ENCODE measurements around the gene ULK1. TPM values are rescaled to one million over a fixed set of nuclear protein-coding genes. Genes with fewer than 3 reads are reported as not detected.
A peak's percentile ranks its signal among the peaks of the same experiment; 100 is the strongest.
"Not testable (repeated sequence)": the region's sequence is repeated elsewhere in the genome, so short reads cannot be mapped to it uniquely, and the experiment has no call there.

The ULK1 gene
- total and polyA plus RNA-seq, 9 donors, result 4.5 to 70.1 (median 46.8) TPM

DNA sequence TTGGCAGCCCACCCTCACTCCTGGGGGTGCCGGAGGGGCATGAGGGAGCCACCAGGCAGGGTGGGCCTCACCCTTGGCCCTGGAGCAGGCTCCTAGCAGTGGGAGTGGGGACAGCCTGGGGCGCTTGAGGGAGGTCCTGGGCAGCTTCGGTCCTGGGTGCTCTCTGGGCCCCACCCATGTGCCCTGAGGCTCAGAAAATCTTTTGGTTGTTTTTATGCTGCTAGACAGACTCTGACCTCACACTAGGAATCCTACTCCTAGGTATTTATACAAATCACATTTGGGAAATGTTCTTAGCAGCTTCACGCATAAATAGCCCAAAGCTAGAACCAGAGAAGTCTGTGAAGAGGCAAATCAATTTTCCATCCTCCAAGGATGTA, 10.9 kb upstream of the ULK1 start:
- H3K4me3 ChIP-seq, result no peak overlapping the region
- H3K9me3 ChIP-seq, result no peaks in the 10 kb centered on the region
- H3K27ac ChIP-seq, result no peak overlapping the region
- H3K4me1 ChIP-seq (ENCODE audit: insufficient read depth), result no peaks in the 10 kb centered on the region
- H3K27me3 ChIP-seq, result no peaks in the 10 kb centered on the region
- H3K36me3 ChIP-seq, result no peaks in the 10 kb centered on the region
- intact Hi-C loops (cut with DNase I), result no loop called here
- WGBS, 3 donors, result 77 to 97% (median 92%) methylated on average over 4 of the region's 4 CpGs
- TF ChIP-seq POLR2A (IDR thresholded peaks at IDR 0.05) (no peak), CTCF (IDR thresholded peaks at IDR 0.05) (no peak), EP300 (IDR thresholded peaks at IDR 0.05) (no peak)
- peak in 1 of 5 donors; percentile 16 for DNase-seq

DNA sequence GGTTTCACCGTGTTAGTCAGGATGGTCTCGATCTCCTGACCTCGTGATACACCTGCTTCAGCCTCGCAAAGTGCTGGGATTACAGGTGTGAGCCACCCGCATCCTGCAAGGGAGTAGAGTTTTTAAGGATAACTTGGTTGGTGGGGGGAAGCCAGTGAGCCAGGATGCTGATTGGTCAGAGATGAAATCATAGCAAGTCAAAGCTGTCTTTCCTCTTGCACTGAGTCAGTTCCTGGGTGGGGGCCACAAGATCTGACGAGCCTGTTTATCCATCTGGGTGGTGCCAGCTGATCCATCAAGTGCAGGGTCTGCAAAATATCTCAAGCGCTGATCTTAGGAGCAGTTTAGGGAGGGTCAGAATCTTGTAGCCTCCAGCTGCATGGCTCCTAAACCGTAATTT, 9.3 kb upstream of the ULK1 start:
- intact Hi-C loops (cut with DNase I); H3K36me3 ChIP-seq; H3K4me3 ChIP-seq; H3K27ac ChIP-seq; H3K27me3 ChIP-seq; H3K9me3 ChIP-seq; H3K4me1 ChIP-seq (ENCODE audit: insufficient read depth); DNase-seq: not testable (repeated sequence)
- 87 to 92% (median 91%) methylated on average over 8 of the region's 8 CpGs for WGBS, 3 donors

- intact Hi-C loops (cut with DNase I), result no loop called here
- Histone ChIP-seq H3K27me3 (no peaks in the 10 kb centered on the region), H3K9me3 (no peaks in the 10 kb centered on the region), H3K4me1 (ENCODE audit: insufficient read depth) (no peaks in the 10 kb centered on the region), H3K36me3 (no peaks in the 10 kb centered on the region), H3K4me3 (no peak overlapping the region), H3K27ac (no peak overlapping the region)
- WGBS, 3 donors, result 91 to 94% (median 93%) methylated on average over 7 of the region's 7 CpGs
- no peak for DNase-seq
- TF ChIP-seq CTCF (IDR thresholded peaks at IDR 0.05) (no peak), POLR2A (IDR thresholded peaks at IDR 0.05) (no peak), EP300 (IDR thresholded peaks at IDR 0.05) (no peak)
Observed at GRCh38 chr12:131885543-131886057, 8.8 kb upstream of the ULK1 start.

- intact Hi-C loops (cut with DNase I), result not testable (repeated sequence)
- 83 to 85% (median 84%) methylated on average over 8 of the region's 8 CpGs for WGBS, 3 donors
Observed at GRCh38 chr12:131891722-131892121, 2.7 kb upstream of the ULK1 start.

DNA sequence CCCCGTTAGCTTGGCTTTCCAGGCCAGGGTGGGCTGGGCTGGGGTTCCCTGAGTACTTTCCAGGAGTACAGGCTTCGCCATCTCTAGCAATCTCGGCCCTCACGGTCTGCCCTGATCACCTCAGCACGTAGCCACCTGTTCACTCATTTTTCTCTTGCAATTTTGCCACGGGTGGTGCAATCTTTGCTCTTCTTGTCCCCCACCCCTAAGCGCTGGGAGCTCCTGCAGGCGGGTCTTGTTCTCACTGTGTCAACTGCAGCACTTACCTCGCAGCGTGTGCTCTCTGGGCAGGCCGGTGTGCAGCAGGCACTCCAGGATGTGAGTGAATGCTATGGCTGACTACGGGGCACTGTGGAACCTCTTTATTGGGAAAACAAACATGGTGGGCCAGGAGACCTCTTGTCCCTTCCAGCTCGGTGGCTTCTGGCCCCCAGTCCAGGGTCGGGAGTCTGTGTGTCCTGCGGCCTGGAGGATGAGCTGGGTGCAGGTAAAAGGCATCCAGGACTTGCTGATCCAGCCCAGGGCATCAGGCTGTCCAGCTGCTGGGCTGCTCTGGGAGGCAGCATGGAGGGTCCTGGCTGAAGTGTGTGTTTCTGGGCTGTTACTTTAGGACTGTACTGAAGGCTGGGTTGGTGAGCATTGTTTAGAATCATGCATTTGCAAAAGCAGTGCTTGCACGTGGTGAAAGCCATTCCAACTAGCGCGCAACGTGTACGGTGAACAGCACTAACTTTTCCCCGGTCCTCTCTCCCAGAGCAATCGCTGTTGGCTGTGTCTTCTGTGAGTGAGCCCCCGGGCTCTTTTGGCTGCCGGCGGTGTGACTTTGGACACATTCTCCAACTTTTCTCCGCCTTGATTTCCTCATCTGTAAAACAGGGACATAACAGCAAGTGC, 1.5 kb upstream of the ULK1 start:
- TF ChIP-seq CTCF (IDR thresholded peaks at IDR 0.05), result no peak
- TF ChIP-seq POLR2A (IDR thresholded peaks at IDR 0.05), result no peak

More at GRCh38 chr12:131891722-131892121, 2.7 kb upstream of the ULK1 start:
- H3K9me3 ChIP-seq; H3K4me3 ChIP-seq; H3K36me3 ChIP-seq; DNase-seq; H3K27ac ChIP-seq; H3K27me3 ChIP-seq; H3K4me1 ChIP-seq (ENCODE audit: insufficient read depth): not testable (repeated sequence)

More for the DNA sequence above, 1.5 kb upstream of the ULK1 start:
- intact Hi-C loops (cut with DNase I), result no loop called here
- Histone ChIP-seq H3K27ac (peak overlapping the region in 1 of 2 donors; percentile 70), H3K9me3 (no peaks in the 10 kb centered on the region), H3K27me3 (no peaks in the 10 kb centered on the region), H3K36me3 (no peaks in the 10 kb centered on the region), H3K4me1 (ENCODE audit: insufficient read depth) (peaks cover 5% of the 10 kb centered on the region), H3K4me3 (no peak overlapping the region)
- WGBS, 3 donors, result 72 to 78% (median 75%) methylated on average over 26 of the region's 26 CpGs
- peak in 3 of 5 donors; percentile 40 to 42 (median 40) for DNase-seq

Measured in ovary (tissue), 9 donors.